HG03457 (cell line): Measurements from ENCODE around the gene LY86.

Source experiments
- ATAC-seq: cut with Tn5 transposase; IDR thresholded peaks from one replicate; pipeline ENCODE4 v1.9.1; 2021; ENCODE audit warnings: moderate number of reproducible peaks; ENCODE audit not compliant: unreplicated experiment

Gene LY86

DNA sequence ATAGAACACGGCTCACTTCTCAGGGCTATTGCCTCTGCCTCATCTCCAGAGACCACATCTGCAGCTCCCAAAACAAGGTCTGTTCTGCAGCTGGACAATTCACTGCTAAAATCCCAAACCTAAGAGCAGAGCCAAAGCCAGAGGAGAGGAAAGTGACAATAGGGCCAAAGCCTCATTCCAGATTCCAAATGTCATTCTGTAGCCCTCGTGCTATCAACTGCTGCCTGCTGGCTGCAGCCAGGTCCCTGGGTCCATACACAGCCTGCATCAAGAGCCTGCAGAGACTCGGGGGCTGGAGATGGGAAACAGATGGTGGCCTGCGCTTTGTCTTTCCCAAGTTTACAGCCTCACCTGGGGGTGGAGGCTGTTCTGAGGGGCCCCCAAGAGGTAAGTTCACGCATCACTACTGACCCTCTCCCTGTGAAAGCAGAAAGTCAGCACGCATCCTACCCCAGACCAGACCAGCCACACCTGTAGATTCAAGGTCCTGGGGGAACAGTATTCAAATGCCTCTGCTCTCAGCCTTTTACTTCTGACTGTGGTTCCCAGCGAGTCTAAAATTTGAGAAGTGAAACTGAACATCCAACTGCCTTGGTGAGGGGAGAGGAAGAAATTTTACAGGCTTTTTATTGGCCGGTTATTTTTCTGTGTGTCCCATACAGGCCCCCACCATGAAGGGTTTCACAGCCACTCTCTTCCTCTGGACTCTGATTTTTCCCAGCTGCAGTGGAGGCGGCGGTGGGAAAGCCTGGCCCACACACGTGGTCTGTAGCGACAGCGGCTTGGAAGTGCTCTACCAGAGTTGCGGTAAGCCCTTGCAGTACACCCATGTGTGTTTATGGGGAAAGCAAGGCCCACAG, at the start of gene LY86:
Gene LY86, plus strand, starts transcription at position 657 of the 860 bp plus-strand sequence. Its CDS starts 15 bp downstream, at position 672.
- peak; percentile 43 for ATAC-seq

GRCh38 chr6:6539036-6539435, 49.5 kb upstream of the LY86 start:
- no peak for ATAC-seq

DNA sequence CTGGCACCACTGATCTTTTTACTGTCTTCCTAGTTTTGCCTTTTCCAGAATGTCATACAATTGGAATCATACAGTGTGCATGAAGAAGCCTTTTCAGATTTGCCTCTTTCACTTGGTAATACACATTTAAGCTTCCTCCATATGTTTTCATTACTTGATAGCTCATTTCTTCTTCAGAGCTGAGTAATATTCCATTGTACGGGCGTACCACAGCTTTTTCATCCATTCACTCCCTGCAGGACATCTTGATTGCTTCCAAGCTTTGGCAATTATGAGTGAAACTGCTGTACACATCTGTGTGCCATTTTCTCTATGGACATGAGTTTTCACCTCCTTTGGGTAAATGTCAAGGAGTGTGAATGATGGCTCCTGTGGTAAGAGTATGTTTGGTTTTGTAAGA, 46.2 kb upstream of the LY86 start:
- no peak for ATAC-seq

DNA sequence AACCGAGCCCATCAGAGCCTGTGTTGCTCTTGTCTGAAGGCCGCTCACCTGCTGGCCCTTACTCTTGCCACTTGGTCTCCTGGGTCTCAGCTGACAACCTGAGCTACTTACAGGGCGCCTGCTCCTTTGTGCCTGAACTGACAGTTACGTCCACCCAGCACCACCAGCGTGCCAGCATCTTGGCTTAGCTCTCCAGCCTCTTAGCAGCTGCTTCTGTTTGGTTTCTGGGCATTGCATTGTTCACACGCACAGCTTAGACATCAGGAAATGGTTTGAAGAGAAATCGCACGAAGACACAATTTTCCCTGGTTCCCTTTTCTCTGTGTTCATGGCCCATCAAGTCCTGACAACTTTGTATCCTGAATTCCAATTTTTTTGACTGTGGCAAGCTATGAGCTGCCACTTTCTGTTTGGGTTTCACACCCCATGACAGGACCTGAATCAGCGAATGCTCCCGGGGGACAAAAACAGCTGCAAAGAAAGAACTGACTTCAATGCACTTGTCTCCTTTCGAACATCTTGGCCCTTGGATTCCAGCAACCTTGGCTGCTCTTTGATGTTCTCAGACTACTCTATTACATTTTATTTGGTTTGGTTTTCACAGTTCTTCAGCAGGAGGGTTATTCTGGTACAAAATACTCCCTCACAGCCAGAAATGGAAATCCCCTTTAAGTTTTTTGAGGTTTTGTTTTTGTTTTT, 45.2 kb upstream of the LY86 start:
- ATAC-seq, result no peak

DNA sequence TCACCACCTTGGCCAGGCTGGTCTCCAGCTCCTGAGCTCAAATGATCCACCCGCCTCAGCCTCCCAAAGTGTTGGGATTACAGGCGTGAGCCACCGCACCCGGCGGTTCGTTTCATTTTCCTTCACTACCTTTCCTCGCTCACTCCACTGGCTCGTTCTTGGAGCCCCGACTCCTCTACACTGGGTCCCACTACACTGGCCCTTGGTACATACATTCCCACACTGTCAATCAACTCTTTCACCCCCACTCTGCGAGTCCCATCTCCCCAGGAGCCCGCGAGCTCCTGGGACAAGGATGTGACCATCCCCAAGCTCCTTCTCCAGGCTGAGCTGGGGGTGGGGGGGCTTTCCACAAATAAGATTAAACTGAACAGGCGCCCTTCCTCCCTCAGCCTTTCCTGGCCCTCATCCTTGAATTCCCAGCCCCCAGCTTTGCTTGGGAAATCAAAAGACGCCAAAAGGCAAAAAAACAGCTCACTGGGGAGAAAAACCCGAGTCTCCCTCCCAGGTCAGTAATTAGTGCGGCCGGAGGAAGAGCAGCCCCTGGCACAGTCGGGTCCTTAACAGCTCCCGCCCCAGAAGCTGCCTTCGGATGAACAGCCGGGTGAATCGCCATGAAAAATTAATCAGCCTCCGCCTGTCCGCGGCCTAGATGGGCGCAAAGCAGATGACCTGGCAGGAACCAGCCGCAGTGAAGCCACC, 42.8 kb upstream of the LY86 start:
- ATAC-seq, result no peak

DNA sequence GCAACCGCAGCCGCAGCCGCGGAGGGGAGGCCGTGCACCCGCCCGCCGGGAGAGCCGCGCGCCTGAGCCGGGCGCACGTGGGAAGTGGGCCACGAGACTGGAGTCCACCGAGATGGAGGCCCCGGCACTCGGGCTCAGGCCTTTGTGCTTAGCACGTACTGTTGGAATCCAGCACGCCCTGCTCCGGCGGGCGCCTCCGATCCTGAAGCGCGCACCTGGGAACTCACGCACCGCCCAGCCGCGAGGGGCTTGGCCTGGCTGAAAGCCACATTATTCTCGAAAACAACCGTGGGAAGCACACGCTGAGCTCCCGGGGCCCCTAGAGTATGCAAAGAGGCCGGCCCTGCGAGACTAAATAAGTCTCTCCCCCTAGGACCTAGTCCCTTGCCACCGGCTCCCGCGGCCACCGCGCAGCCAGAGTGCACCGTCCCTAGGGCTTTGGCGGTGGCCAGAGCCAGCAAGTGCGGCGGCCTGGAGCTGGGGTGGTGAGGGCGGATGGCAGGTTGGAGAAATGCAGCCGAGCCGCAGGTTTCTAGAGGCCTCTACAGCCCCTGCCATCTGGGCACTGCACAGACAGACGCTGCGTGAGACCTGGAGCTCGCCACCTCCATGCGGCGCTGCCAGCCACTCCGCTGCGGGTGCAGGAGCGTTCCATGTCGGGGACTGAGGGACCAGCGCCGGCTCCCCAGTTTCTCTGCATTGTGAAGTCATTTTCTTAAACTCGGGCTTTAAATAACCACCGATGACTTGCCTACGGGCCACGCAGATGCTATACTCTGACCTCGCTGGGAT, 42.0 kb upstream of the LY86 start:
- ATAC-seq, result no peak

- ATAC-seq, result no peak
Observed at GRCh38 chr6:6547110-6547879, 41.2 kb upstream of the LY86 start.

DNA sequence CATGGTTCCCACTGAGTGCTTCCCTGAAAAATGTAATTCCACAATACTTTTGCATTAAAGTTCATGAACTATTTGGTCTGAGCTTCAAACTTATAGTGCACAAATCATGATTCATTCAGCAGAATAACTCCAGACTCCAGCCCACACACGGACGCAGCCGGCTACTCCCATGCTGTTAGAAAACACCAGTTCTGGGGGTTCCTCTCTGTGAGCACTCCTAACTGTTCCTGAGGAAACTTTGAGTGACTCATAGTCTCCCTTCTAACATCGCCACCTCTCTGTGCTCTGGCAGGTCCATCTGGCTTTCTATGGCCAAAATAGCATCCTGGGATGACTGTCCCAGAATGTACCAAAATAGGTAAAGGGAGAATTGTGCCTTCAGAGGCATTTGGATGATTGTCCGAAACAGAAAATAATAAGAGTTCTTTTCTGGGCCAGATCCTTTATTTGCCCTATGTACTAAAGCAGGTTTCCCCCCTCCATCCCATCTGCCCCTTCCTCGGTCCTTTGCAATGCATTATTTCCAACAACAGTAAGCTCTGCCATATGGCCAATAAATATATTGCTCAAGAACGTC, 32.3 kb upstream of the LY86 start:
- ATAC-seq, result no peak

DNA sequence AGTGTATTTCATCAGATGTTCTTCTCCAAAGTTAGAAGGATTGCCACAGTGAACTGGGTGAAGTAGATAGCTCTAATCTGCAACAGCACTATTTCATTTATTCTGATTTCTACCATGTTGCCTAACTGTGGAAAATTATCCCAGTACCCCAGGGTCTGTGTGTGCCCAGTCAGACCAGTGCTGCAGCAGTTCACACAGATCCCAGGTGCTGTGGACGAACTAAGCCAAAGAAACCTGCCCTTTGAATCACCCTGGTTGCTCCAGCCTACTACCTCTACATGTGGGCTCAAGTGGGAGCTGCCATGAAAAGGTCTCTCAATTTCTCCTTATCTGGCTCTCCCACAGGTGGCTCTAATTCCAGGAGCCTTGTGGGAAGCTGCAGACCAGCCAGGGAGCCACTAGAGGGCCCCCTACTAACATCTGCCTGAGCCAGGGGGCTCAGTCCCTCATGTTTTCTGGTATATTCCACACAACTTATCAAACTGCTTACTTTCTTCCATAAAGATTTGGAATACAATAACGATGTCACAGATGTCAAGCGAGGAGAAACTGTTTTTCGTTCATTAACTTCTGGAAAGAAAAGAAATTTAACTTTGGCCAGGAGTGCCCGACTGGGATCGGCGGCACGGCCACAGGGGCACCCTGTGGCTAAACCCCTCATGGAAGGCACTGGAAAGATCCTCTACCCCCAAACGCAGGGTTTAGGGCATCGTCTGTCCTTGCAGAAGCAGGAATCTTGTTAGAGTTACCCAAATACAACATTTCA, 31.6 kb upstream of the LY86 start:
- no peak for ATAC-seq

DNA sequence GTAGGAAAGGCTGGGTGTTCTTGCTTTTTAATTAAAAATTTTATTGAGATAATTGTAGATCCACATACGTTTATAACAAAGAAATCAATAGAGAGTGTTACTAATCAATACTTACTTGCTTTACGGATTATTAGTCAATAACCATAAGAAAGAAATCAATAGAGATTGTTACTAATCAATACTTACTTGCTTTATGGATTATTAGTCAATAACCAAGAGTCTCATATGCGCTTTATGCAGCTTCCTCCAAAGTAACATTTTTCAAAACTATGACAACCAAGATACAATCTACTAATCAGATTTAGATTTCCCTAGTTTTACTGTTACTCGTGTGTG, 31.0 kb upstream of the LY86 start:
- ATAC-seq, result no peak

GRCh38 chr6:6557886-6558285, 30.6 kb upstream of the LY86 start:
- no peak for ATAC-seq

GRCh38 chr6:6559994-6560570, 28.4 kb upstream of the LY86 start:
- ATAC-seq, result no peak

DNA sequence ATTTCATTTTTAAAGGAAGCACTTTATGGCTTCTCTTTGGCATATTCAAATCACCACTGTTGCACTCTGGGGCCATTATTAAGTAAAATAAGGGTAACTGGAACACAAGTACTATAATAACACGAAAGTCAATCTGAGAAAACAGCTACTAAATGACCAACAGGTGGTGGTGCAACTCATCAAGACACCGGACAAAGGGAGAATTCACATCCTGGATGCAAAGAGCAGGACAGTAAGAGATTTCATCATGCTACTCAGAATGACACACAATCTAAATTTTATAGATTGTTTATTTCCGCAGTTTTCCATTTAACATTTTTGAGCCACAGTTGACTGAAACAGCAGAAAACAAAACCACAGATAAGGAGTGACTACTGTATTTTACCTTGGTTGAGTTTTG, 27.6 kb upstream of the LY86 start:
- no peak for ATAC-seq

DNA sequence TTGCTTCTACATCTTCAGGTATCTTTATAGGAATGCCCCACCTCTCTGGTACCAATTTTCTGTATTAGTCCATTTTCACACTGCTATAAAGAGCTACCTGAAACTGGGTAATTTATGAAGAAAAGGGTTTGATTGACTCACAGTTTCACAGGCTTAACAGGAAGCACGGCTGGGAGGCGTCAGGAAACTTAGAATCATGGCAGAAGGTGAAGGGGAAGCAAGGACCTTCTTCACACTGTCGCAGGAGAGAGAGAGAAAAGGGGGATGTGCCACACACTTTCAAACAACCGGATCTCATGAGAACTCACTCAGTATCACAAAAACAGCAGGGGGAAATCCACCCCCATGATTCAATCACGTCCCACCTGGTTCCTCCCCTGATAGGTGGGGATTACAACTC, 24.4 kb upstream of the LY86 start:
- ATAC-seq, result no peak

DNA sequence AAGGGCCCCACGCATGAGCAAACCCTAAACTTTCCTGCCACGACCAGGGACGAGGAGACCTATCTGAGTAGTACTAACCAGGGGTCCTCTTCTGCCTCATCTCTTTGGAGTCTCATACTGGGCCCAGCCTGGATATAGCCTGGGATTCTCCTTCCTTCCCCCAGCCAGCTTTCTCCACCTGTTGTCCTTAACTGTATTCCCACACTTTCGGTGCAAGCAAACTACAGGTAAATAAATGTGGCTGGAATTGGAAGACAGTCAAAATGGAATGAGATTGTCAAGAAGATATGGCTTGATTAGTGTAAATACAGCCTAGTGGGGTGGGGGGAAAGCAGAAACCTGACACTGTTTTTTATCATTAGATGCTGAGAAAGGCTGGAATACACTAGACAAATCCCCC, 23.5 kb upstream of the LY86 start:
- no peak for ATAC-seq

- no peak for ATAC-seq
Observed at GRCh38 chr6:6565488-6565887, 23.0 kb upstream of the LY86 start.

DNA sequence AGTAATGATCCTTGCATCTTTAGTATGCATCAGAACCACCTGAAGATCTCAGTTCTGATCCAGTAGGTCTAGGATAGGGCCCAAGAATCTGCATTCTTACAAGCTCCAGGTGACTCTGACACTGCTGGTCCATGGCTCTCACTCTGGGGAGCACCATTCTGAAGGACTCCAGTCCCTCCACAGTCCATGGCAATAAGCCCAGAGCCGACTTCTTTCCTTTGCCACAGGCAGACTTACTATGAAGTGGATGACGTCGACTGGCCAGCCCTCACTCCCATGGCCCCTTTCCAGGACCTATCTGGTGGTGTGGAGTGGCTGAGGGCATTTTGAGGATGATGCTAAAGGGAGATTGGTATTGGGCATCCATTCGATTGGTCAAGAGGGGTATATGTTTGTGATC, 21.8 kb upstream of the LY86 start:
- ATAC-seq, result no peak

DNA sequence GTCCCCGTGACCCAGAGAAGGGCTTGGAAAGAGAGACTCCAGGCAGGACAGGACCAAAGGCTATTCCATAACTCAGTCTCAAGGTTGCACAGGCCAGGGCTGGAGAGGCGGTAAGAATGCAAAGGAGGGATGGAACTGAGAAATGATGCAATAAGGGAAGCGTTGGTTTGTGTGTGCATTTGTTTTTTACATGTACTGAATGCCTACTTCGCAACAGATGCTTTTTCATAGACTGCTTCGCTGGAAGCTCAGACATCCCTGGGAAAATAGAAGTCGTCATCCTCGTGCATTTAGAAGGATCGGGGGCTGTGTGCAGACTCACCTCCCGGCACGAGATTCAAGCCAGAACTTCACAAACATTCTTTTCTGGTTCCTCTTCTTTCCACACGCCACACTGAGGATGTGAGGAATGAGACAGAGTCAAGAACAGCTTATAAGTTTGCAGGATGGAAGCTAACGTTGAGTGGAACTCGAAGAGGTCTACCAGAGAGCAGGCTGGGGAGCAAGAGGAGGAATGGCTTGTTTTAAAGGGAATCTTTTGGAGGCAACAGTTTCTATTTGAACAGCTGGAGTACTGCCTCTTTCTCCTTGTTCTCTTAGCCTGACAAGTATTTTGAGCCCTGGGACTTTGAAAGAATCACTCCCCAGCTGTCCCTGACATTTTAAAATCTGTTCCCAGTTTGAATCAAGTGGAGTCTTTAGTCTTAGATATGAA, 19.3 kb upstream of the LY86 start:
- no peak for ATAC-seq
